NCI-H1436 (cell line): Measurements from ENCODE around the gene ZNF440.
"Not testable (repeated sequence)": the region's sequence is repeated elsewhere in the genome, so short reads cannot be mapped to it uniquely, and the experiment has no call there.

Experiments used
- DNase-seq: peaks from one replicate; lab custom pipeline; 2025; lab: John Stamatoyannopoulos, UW

ZNF440 gene

DNA sequence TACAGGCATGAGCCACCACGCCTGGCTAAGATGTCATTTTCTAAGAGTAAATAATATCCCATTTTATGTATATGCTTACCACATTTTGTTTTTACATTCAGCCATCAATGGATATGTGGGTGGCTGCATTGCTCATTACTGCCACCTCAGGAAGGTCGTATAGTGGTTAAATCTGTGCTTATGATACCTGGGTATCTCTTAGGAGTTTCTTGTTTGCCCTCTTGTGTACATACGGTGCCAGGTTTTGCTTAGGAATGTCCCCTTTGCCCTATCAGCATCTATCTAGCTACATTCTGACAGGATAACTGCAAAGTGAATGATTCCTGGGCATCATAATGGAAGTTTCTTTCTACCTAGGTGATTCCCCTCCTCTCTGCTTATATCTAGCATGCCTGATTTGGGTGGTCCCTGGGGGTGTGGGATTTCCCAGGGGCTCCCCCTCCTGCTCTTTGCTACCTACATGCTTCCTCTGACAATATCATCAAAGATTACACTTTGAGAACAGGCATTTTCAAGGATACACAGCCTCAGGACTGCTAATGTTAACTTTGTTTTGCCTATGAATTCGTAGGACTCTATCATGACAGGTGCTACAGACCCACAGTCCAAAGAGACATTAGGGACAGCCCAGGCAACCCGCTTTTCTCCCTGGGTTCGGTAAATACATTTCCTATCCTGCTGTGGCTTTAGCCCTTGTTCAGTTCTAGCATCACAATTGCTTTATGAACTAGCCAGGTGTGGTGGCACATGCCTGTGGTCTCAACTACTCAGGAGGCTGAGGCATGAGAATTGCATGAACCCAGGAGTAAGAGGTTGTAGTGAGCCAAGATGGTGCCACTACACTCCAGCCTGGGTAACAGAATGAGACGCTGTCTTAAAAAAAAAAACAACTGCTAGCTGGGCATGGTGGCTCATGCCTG lies 15.1 kb downstream of the ZNF440 start:
- not testable (repeated sequence) for DNase-seq

DNA sequence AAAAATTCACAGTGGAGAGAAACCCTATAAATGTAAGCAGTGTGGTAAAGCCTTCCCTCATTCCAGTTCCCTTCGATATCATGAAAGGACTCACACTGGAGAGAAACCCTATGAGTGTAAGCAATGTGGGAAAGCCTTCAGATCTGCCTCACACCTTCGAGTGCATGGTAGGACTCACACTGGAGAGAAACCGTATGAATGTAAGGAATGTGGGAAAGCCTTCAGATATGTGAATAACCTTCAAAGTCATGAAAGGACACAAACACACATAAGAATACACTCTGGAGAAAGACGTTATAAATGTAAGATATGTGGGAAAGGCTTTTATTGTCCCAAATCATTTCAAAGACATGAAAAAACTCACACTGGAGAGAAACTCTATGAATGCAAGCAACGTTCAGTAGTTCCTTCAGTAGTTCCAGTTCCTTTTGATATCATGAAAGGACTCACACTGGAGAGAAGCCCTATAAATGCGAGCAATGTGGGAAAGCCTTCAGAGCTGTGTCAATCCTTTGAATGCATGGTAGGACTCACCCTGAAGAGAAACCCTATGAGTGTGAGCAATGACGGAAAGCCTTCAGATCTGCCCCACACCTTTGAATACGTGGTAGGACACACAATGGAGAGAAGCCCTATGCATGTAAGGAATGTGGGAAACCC lies 18.3 kb downstream of the ZNF440 start:
- DNase-seq: no peak

DNA sequence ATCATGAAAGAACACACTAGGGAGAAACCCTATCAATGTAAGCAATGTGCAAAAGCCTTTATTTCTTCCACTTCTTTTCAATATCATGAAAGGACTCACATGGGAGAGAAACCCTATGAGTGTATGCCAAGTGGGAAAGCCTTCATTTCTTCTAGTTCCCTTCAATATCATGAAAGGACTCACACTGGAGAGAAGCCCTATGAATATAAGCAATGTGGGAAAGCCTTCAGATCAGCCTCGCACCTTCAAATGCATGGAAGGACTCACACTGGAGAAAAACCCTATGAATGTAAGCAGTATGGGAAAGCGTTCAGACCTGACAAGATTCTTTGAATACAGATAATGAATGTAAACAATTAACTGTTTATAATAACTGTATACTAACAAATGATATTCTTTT lies 19.5 kb downstream of the ZNF440 start:
- DNase-seq: no peak

DNA sequence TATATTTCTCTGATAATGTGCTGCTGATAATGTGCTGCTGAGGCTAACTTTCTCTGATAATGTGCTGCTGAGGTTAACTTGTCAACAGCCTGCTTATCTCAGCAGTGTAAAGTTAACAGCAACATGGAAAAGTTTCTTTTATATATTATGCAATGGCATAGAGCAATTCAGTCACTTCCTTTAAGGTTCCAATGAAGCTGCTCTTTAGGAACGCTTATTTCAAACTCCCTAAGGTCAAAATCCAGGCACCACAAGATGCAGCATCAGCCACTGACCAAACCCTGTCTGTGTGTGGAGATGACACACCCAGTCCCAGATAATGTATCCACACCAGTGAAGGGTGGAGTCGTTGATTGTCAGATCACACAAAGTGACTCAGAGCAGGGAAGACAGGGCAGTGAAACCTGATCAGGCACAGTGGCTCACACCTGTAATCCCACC lies 21.6 kb downstream of the ZNF440 start:
- DNase-seq: not testable (repeated sequence)

DNA sequence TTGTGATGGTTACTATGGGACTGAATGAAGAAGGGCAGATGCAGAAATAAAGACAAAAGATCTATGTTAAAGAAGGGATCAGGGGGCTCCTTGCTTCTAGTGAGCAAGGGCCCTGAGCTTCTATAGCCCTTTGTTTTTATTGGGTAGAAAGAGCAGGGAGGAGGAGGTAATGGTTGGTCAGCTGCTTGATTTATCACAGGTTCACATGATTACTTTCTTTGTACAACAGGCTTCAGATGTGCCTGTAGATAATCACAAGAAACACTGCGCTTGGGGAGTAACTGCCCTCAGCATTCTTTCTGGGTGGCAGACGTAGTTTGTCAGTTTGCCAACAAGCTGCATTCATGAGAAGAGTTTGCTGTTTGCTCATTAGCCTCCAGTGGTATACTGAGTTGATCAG lies 29.6 kb downstream of the ZNF440 start:
- no peak for DNase-seq

DNA sequence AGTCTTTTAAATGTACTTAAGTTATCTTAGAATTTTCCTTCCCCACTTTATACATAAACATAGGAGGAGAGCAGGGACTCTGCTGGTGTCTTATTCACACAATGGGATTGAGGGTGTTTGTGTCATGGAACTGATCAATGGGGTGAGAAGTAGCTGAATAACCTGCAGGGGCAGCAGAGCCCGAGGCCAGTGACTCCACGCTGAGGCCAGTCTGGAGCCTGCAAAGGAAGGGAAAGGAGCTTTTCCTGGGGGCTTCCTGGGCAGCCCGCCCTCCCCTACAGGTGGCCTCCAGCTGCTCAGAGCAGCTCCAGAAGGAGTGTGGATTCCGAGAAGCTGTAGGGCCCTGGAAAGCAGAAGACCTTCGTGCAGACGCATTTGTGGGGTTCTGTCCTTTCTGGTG lies 33.5 kb downstream of the ZNF440 start:
- DNase-seq: not testable (repeated sequence)

DNA sequence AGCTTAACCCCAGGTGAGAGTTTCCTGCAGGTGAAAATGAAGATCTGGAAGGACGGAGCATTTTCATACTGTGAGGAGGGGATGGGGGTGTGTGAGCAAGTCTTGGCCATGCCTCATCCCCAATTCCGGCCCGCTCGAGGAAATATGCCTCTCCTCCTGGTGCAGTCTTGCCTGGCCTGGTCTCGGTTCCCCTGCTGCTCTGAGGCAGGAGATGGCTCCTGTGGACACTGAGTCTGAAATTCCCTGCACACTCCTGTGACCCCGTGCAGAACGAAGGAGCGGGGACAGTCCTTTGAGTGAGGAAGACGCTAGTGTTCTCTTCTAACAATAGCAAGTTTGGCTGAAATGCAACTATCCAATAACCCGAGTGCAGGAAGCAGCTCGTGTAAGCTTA lies 34.1 kb downstream of the ZNF440 start:
- no peak for DNase-seq

DNA sequence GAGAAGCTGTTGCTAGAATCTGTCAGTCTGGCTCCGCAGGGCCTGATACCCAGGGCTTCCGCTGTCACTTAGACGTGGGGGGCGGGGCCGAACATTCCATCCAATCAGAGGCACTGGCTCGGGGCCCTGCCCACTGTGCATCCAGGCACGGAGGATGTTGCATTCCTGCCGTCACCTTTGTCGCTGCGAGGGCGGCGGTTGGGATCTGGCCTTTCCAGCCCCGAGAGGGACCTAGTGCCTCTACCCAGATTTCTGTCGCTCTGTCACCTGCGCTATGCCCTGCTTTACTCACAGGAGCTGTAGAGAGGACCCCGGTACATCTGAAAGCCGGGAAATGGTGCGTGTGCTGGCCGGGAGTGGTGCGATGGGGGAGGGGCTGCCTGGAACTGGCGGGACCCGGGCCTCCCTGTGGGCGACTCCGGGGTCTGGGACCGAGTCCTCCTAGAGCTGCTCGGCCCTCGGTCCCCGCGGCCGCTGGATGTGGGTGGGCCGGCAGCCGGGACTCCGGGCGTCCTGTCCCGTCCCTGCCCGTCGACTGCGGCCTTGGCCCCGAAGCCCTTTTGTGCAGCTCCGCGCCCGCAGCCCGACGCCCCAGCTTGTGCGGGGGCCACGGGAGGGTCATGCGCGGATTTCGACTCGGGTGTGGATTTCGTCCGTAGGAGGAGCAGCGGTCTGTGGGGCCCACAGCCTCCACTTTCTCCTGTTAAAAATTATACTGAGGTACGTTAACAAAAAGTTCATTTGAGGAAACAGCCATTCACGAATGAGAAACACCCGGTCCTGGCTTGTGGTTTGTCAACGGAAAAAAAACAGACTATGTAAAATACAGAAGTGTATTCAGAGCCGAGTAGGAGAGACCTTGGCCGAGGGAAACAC lies 34.8 kb downstream of the ZNF440 start, which contains the start of gene ZNF439:
Gene ZNF439, plus strand, starts transcription at position 133 of the 876 bp plus-strand sequence. Its CDS starts 142 bp downstream, at position 275.
- DNase-seq: peak; percentile 2

DNA sequence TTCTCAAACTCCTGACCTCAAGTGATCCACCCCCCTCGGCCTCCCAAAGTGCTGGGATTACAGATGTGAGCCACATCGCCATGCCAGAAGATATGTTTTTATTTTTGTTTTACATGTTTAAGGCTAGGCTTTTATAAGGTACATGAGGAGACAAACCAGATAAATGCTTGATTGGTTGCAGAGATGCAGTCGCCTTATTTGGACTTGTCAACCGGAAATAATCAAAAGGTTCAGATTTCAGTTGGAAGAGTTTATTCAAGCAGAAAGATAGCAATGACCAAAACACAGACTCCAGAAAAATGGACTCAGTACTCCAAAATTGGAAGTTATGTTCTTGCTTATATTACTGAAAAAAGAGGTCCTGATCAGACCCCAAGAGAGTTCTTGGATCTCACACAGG lies 36.2 kb downstream of the ZNF440 start:
- not testable (repeated sequence) for DNase-seq

DNA sequence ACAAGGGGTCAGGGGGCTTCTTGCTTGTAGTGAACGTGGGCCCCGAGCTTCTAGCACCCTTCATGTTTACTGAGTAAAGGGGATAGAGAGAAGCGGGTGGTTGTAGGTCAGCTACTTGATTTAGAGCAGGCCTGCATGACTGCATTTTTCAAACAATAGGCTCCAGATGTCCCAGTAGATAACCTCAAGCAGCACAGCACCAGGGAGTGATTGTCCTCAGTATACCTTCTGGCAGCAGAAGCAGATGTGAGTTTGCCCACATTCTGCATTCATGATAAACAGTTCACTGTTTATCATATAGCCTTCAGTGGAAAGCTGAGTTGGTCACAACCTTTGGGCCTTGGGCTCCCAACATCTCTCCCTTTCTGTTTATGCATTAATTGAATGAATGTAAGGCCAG lies 39.3 kb downstream of the ZNF440 start:
- DNase-seq: no peak

DNA sequence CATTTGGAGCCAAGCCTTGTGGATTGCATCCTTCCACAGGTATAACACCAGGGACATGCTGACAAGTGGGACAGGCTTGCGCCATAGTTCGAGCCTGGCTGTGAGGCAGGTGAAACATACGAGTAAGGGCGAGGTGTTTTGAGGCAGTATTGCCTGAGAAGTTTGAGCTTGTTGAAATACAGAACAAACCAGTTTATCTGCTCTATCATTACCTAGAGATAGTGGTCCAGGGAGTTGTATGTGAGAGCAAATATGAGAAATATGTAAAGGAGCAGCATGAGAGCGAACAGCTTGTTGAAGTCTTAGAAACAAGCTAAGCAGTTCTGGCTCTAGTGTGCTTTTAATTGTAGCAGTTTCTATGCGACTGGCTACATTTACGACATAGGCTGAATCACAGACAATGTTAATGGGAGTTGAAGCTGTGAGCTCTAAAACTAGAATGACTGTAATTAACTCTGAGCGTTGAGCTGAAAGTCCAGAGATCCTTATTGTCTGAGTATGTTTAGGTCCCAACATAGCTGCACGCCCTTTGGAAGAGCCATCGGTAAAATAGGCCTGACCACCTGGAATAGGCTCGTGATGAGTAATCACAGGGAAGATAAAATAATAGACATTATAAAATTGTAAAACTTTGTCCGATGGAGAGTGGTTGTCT lies 42.6 kb downstream of the ZNF440 start:
- no peak for DNase-seq

DNA sequence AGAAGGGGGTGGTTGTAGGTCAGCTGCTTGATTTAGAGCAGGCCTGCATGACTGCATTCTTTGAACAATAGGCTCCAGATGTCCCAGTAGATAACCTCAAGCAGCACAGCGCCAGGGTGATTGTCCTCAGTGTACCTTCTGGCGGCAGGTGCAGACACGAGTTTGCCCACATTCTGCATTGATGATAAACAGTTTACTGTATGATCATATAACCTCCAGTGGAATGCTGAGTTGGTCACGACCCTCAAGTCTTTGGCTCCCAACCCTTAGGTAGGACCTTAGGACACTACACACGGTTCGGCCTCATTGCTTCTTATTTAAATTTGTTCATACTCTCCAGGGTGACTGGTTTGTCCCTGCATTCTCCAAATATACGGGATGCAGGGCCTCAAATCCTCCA lies 46.6 kb downstream of the ZNF440 start:
- no peak for DNase-seq

DNA sequence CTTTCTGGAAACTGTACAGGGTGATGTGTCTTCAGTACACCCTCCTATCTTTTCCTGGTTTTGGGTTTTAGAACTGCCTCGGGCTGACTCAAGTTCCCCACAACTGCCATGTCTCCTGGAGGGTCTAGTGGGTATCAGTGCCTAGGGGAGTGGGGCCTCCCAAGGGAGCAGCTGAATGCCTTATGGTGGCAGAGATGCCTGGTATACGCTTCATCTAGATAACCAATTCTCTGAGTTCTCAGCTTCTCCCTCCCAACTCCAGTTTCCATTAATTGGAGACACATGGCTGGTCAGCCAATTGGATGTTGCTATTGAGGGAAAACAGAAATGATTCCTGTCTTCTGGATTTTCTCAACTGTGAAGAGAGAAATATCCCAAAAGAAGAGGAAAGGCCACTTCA lies 47.2 kb downstream of the ZNF440 start:
- DNase-seq: no peak

DNA sequence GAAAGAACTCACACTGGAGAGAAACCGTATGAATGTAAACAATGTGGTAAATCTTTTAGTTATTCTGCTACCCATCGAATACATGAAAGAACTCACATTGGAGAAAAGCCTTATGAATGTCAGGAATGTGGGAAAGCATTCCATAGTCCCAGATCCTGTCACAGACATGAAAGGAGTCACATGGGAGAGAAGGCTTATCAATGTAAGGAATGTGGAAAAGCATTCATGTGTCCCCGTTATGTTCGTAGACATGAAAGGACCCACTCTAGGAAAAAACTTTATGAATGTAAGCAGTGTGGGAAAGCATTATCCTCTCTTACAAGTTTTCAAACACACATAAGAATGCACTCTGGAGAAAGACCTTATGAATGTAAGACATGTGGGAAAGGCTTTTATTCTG lies 53.7 kb downstream of the ZNF440 start:
- not testable (repeated sequence) for DNase-seq

DNA sequence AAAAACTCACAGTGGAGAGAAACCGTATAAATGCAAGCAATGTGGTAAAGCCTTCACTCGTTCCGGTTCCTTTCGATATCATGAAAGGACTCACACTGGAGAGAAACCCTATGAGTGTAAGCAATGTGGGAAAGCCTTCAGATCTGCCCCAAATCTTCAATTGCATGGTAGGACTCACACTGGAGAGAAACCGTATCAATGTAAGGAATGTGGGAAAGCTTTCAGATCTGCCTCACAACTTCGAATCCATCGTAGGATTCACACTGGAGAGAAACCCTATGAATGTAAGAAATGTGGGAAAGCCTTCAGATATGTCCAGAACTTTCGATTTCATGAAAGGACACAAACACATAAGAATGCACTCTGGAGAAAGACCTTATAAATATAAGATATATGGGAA lies 54.1 kb downstream of the ZNF440 start:
- no peak for DNase-seq

DNA sequence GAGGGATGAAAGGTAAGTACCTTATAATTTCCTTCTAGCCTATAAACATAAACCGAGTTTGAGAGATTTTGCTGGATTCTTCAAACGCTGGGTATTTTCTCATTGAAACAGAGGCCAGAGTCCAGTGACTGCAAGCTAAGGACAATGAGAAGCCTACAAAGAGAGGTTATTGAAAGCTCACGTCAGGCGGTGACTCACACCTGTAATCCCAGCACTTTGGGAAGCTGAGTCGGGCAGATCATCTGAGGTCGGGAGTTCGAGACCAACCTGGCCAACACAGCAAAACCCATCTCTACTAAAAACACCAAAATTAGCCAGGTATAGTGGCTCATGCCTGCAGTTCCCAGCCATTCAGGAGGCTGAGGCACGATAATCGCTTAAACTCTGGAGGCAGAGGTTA lies 58.6 kb downstream of the ZNF440 start:
- no peak for DNase-seq

DNA sequence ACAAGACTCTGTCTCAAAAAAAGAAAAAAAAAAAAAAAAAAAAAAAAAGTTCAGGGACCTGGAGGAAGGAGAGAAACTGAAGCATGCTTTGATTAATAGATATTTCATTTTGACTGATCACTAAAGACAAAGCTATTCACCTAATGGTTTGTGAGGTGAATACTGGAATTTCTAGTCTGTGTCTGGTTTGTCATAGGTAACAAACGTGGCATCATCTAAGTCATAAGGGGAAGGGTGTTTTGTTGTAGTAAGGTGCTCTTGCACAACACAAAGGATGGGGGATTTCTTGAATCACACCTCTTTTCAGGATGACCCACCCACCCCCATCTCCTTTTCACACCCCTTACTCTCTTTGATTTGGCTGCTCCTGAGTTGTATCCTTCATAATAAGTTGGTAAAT lies 59.7 kb downstream of the ZNF440 start:
- no peak for DNase-seq

DNA sequence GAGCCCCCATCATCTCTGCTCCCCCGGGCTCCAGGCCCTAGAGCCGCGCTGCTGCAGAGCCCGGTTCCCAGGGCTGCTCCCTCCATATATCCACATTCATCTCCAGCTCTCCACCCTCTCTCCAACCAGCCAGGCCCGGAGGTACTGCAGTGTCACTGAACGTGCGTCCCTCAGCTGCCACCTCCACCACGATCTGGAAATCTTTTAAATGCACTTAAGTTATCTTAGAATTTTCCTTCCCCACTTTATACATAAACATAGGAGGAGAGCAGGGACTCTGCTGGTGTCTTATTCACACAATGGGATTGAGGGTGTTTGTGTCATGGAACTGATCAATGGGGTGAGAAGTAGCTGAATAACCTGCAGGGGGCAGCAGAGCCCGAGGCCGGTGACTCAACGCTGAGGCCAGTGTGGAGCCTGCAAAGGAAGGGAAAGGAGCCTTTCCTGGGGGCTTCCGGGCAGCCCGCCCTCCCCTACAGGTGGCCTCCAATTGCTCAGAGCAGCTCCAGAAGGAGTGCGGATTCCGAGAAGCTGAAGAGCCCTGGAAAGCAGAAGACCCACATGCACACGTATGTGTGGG lies 65.7 kb downstream of the ZNF440 start:
- not testable (repeated sequence) for DNase-seq

DNA sequence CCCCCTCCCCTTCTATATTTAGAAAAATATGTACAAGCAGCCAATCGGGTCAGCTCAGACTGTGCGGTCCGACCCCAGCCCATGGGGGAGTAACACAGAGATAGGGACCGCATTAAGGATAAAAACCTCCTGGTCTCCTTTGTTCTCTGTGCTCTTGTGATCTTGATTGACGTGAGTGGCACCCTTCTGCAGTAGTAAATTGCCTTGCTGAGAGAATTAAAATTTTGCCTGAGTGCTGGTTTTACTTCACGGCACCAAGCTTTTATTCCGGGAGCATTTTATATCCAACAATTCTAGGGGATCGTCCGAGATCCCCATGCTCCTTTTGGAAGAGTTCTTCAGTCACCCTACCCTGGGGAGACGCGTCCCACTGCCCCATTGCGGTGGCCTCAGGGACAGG lies 66.5 kb downstream of the ZNF440 start:
- DNase-seq: no peak

DNA sequence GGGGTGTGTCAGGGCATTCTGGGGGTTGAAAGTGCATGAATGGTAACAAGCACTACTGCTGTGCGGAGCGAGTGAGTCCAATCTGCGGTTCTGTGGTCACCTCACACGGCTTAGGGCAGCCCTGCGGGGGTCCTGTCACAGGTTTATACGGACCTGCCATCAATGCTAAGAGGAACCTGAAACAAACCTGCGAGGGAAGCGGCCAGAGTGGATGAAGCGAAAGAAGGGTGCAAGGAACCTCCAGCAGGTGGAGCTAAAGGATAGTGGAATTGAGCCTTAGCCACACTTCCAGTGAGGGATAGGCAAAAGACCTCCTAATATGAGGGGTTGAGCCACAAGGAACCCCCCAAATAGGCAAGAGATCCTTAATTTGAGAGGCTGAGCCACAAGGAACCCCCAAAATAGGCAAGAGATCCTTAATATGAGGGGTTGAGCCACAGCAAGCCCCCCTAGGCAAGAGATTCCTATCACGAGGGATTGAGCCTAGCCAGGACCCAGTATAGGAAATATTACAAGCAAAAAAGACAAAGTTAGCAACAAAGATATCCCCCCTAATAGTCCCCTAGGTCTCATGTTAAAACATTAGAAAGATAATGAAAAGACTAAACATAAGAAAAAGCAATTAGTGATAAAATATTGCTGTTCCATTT lies 67.2 kb downstream of the ZNF440 start:
- DNase-seq: peak; percentile 4

DNA sequence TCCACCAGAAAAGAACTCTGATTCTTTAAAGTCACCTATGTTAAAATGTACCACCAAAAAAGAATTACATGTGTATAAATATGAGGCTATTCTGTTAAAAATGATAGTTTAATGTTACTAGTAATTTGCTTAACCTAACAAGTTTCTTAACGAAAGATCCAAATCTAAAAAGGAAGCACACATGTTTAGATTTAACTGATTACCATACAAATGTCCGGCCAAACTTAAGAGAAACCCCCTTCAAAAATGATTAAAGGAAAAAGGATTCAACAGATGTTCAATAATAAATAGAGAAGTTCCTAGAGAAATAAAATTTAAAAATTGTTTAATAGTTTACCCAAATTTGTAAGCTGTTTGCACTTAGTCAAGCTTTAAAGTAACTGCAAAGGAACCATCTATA lies 68.5 kb downstream of the ZNF440 start:
- DNase-seq: no peak
